Esophagus squamous epithelium (tissue), 5 donors: ENCODE measurements around the gene C2orf92. TPM values are rescaled to one million over a fixed set of nuclear protein-coding genes. Genes with fewer than 3 reads are reported as not detected.
A peak's percentile ranks its signal among the peaks of the same experiment; 100 is the strongest.

Experiments used
- DNase-seq: peaks from one replicate; lab custom pipeline; 2025; lab: John Stamatoyannopoulos, UW
- H3K27ac ChIP-seq, 4 donors: fragments of 200-600 bp; sonication (generic); one replicate each; pipeline ENCODE4 v1.5.1; 2016 to 2019; ENCODE audit warnings: mild to moderate bottlenecking in 1 of 4
- H3K27me3 ChIP-seq, 4 donors: fragments of 200-600 bp; sonication (generic); 1 replicate in 3 of 4; 2 replicates in 1 of 4; pipeline versions ENCODE4 v1.5.1 to v1.6.0; 2017 to 2021; ENCODE audit warnings: antibody characterized with exemption in 1 of 4
- H3K36me3 ChIP-seq, 3 donors: fragments of 200-600 bp; sonication (generic); one replicate each; pipeline ENCODE4 v1.5.1; 2016 to 2019
- H3K4me1 ChIP-seq, 3 donors: fragments of 200-600 bp; sonication (generic); one replicate each; pipeline ENCODE4 v1.5.1; 2017 to 2019
- H3K4me3 ChIP-seq, 4 donors: fragments of 200-600 bp; sonication (generic); 1 replicate in 3 of 4; 2 replicates in 1 of 4; pipeline ENCODE4 v1.5.1; 2016 to 2019; ENCODE audit warnings: mild to moderate bottlenecking in 2 of 4, moderate library complexity in 1 of 4
- H3K9me3 ChIP-seq, 3 donors: fragments of 200-600 bp; sonication (generic); one replicate each; pipeline ENCODE4 v1.5.1; 2016 to 2019
- POLR2A ChIP-seq, 4 donors: fragments of 450-650 bp; IDR thresholded peaks; one replicate each; pipeline ENCODE4 v1.6.1; 2017; ENCODE audit warnings: antibody characterized with exemption in 4 of 4, mild to moderate bottlenecking in 4 of 4, moderate library complexity in 3 of 4
- WGBS, 2 donors: methylation state at CpG; one replicate each; pipeline ENCODE4 v1.1.5; 2018; 5-methylcytosine and 5-hydroxymethylcytosine counted together
- intact Hi-C: fragments of 100-400 bp; cut with DNase I; formaldehyde crosslinking; loops from one replicate; pipeline ENCODE4 v1.15.0; 2022
- total RNA-seq, 4 donors: library from RNA; depleted of rRNA; stranded (reverse); fragments of >200 nt; gene quantifications; one replicate each; pipeline ENCODE4 v1.1.0, GENCODE V29; 2016
- TF ChIP-seq, protein P1 (sequence below), 6 experiments: fragments of 450-650 bp in 4 of 6; fragments of 200-600 bp in 2 of 6; sonication (generic) in 2 of 6; IDR thresholded peaks; one replicate each; pipeline ENCODE4 v1.5.1; 2016 to 2019; ENCODE audit warnings: antibody characterized with exemption in 6 of 6, mild to moderate bottlenecking in 4 of 6, moderate library complexity in 4 of 6
- donor health status: DM: yes; HTN: yes; CAD: no.

C2orf92 gene
- total RNA-seq, 4 donors from 2014 or later = 2.5 to 12.8 (median 2.5) TPM; not detected in 1

GRCh38 chr2:97660775-97661389 lies 8.6 kb upstream of the C2orf92 start:
- Histone ChIP-seq H3K36me3 (peaks cover 19 to 55% (median 23%) of the 10 kb centered on the region in 3 donors), H3K4me3 (no peak overlapping the region), H3K27ac (no peak overlapping the region), H3K9me3 (no peaks in the 10 kb centered on the region), H3K4me1 (peaks cover 19 to 39% (median 27%) of the 10 kb centered on the region in 3 donors), H3K27me3 (no peaks in the 10 kb centered on the region)
- intact Hi-C loops = no loop called here
- no peak for TF ChIP-seq POLR2A (IDR thresholded peaks at IDR 0.05)
- TF ChIP-seq, protein P1, sequence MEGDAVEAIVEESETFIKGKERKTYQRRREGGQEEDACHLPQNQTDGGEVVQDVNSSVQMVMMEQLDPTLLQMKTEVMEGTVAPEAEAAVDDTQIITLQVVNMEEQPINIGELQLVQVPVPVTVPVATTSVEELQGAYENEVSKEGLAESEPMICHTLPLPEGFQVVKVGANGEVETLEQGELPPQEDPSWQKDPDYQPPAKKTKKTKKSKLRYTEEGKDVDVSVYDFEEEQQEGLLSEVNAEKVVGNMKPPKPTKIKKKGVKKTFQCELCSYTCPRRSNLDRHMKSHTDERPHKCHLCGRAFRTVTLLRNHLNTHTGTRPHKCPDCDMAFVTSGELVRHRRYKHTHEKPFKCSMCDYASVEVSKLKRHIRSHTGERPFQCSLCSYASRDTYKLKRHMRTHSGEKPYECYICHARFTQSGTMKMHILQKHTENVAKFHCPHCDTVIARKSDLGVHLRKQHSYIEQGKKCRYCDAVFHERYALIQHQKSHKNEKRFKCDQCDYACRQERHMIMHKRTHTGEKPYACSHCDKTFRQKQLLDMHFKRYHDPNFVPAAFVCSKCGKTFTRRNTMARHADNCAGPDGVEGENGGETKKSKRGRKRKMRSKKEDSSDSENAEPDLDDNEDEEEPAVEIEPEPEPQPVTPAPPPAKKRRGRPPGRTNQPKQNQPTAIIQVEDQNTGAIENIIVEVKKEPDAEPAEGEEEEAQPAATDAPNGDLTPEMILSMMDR (IDR thresholded peaks at IDR 0.05) = no peak
- DNase-seq = no peak
- WGBS, 2 donors = 75 to 98% methylated on average over 5 to 8 of the region's 18 CpGs

- Histone ChIP-seq H3K4me1 (peaks cover 19 to 39% (median 27%) of the 10 kb centered on the region in 3 donors), H3K27me3 (no peaks in the 10 kb centered on the region), H3K9me3 (no peaks in the 10 kb centered on the region), H3K27ac (peak overlapping the region in 1 of 4 donors; percentile 100), H3K4me3 (peak overlapping the region in 1 of 4 donors; percentile 94), H3K36me3 (peaks cover 14 to 44% (median 15%) of the 10 kb centered on the region in 3 donors)
- TF ChIP-seq, protein P1 (IDR thresholded peaks at IDR 0.05) = no peak
- no peak for TF ChIP-seq POLR2A (IDR thresholded peaks at IDR 0.05)
- 84 to 91% methylated on average over 4 to 5 of the region's 6 CpGs for WGBS, 2 donors
- intact Hi-C loops = no loop called here
- no peak for DNase-seq
Measured at GRCh38 chr2:97661927-97662326, 7.6 kb upstream of the C2orf92 start.

- Histone ChIP-seq H3K36me3 (peaks cover 10 to 39% (median 14%) of the 10 kb centered on the region in 3 donors), H3K4me1 (peaks cover 19 to 39% (median 27%) of the 10 kb centered on the region in 3 donors), H3K27me3 (no peaks in the 10 kb centered on the region), H3K27ac (peak overlapping the region; percentile 95 to 100 (median 98)), H3K9me3 (no peaks in the 10 kb centered on the region), H3K4me3 (peak overlapping the region; percentile 56 to 94 (median 84))
- intact Hi-C loops = no loop called here
- no peak for DNase-seq
- 24 to 33% methylated on average over 8 to 12 of the region's 12 CpGs for WGBS, 2 donors
- no peak for TF ChIP-seq POLR2A (IDR thresholded peaks at IDR 0.05)
- TF ChIP-seq, protein P1 (IDR thresholded peaks at IDR 0.05) = no peak
Measured at GRCh38 chr2:97662386-97662894, 7.1 kb upstream of the C2orf92 start.

- H3K9me3 ChIP-seq = no peaks in the 10 kb centered on the region
- H3K36me3 ChIP-seq = peaks cover 9 to 33% (median 10%) of the 10 kb centered on the region in 3 donors
- peak overlapping the region; percentile 95 to 100 (median 98) for H3K27ac ChIP-seq
- no peaks in the 10 kb centered on the region for H3K27me3 ChIP-seq
- intact Hi-C loops = no loop called here
- peaks cover 19 to 39% (median 27%) of the 10 kb centered on the region in 3 donors for H3K4me1 ChIP-seq
- no peak for DNase-seq
- peak overlapping the region; percentile 56 to 94 (median 84) for H3K4me3 ChIP-seq
- TF ChIP-seq, protein P1 (IDR thresholded peaks at IDR 0.05) = peak in 1 of 6 experiments; percentile 4
- TF ChIP-seq POLR2A (IDR thresholded peaks at IDR 0.05) = no peak
- 0 to 2% methylated on average over 5 to 13 of the region's 24 CpGs for WGBS, 2 donors
Measured at GRCh38 chr2:97662895-97663625, 6.5 kb upstream of the C2orf92 start.

DNA sequence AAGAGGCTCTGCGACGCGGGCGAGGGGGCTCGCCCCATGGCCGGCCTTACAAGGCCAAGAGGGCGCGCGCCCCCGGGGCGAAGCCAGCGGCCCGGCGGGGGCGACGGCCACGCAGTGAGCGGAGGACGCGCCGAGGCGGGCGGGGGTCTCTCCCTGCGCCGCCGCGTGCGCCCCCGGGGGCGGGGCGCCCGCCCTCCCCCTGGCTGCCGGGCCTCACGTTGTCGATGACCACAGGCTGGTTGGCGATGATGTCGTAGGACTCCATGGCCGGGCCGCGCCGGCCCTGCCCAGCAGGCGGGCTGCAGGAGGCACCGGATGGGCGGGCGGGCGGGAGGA lies 5.9 kb upstream of the C2orf92 start:
- WGBS, 2 donors = no CpG with 5 or more reads among the region's 46 CpGs
- no peak for TF ChIP-seq POLR2A (IDR thresholded peaks at IDR 0.05)
- TF ChIP-seq, protein P1 (IDR thresholded peaks at IDR 0.05) = peak in 1 of 6 experiments; percentile 3
- H3K4me3 ChIP-seq = peak overlapping the region; percentile 56 to 94 (median 84)

More for the DNA sequence above, 5.9 kb upstream of the C2orf92 start:
- Histone ChIP-seq H3K4me1 (peaks cover 19 to 39% (median 27%) of the 10 kb centered on the region in 3 donors), H3K9me3 (no peaks in the 10 kb centered on the region), H3K36me3 (peaks cover 5 to 28% (median 7%) of the 10 kb centered on the region in 3 donors), H3K27me3 (no peaks in the 10 kb centered on the region), H3K27ac (peak overlapping the region; percentile 95 to 100 (median 98))
- intact Hi-C loops = no loop called here
- DNase-seq = no peak
